AG04449 (cell line): Measurements from ENCODE around the gene IL1RAPL1.

Experiments used
- CTCF ChIA-PET: fragments of 350-600 bp; formaldehyde crosslinking; extraction: SDS; loops from one replicate; lab custom pipeline; 2021; ENCODE audit warnings: antibody characterized with exemption; lab: Yijun Ruan, JAX
- POLR2A ChIA-PET: fragments of 400-600, 350-600 bp; formaldehyde crosslinking; extraction: SDS; loops from one replicate; lab custom pipeline; 2020; ENCODE audit warnings: antibody characterized with exemption, inconsistent platforms; lab: Yijun Ruan, JAX
- DNase-seq: peaks from one replicate; pipeline ENCODE4 v3.0.0-alpha.2; 2010; ENCODE audit warnings: low read depth, low spot score
- H3K4me3 ChIP-seq: 2 replicates; pipeline ENCODE4 v1.5.1; 2011; ENCODE audit warnings: low read depth, mild to moderate bottlenecking, control low read depth, low read length
- TF ChIP-seq, protein P1 (sequence below): IDR thresholded peaks from one replicate; pipeline ENCODE4 v1.5.1; 2011; ENCODE audit warnings: mild to moderate bottlenecking, moderate library complexity, low read length, control low read depth, inconsistent platforms; ENCODE audit not compliant: insufficient read depth; ENCODE audit errors: missing control alignments

The IL1RAPL1 gene

DNA sequence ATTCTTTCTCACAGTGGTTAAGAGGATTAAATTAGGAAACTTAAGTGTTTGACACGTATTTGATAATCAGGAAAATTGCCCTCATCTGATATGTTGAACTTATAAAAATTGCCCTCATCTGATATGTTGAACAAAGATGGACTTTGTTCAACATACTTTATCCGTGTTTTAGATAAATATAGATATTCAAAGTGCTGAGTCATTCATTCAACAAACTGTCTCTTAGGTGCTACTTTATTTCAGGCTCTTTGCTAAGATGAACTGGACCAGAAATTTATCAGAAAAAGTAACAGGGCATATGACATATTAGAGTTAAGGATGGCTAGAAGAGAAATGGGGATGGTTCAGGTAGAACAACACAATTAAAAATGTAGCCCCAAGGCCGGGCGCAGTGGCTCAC lies 81.7 kb downstream of the IL1RAPL1 start:
- H3K4me3 ChIP-seq: no peak overlapping the region
- ChIA-PET CTCF (no interaction called here), POLR2A (no interaction called here)
- TF ChIP-seq, protein P1, sequence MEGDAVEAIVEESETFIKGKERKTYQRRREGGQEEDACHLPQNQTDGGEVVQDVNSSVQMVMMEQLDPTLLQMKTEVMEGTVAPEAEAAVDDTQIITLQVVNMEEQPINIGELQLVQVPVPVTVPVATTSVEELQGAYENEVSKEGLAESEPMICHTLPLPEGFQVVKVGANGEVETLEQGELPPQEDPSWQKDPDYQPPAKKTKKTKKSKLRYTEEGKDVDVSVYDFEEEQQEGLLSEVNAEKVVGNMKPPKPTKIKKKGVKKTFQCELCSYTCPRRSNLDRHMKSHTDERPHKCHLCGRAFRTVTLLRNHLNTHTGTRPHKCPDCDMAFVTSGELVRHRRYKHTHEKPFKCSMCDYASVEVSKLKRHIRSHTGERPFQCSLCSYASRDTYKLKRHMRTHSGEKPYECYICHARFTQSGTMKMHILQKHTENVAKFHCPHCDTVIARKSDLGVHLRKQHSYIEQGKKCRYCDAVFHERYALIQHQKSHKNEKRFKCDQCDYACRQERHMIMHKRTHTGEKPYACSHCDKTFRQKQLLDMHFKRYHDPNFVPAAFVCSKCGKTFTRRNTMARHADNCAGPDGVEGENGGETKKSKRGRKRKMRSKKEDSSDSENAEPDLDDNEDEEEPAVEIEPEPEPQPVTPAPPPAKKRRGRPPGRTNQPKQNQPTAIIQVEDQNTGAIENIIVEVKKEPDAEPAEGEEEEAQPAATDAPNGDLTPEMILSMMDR: no peak
- DNase-seq: no peak

GRCh38 chrX:28670074-28670473 lies 82.8 kb downstream of the IL1RAPL1 start:
- CTCF ChIA-PET: no interaction called here
- TF ChIP-seq, protein P1: no peak
- POLR2A ChIA-PET: no interaction called here
- no peak overlapping the region for H3K4me3 ChIP-seq
- DNase-seq: no peak

DNA sequence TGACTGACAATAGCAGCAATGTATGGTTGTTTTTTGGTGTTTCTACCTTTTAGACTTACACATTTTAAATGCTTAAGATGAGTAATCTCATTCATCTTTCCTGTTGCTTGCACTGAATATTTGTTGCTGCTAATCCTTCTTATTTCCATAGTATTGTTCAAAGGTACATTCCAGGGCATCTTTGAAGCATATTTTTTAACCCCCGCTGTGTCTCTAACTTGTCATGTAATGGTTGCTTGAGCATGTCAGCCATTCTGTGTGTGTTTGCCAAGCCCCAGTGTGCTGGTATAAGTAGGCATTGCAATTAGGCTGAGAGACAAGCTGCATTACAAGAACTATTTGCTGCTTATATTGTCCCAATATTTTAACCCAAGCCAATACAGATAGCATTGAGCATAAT lies 87.9 kb downstream of the IL1RAPL1 start:
- TF ChIP-seq, protein P1: no peak
- H3K4me3 ChIP-seq: no peak overlapping the region
- CTCF ChIA-PET: no interaction called here
- POLR2A ChIA-PET: no interaction called here
- DNase-seq: no peak

- H3K4me3 ChIP-seq: no peak overlapping the region
- TF ChIP-seq, protein P1: no peak
- POLR2A ChIA-PET: no interaction called here
- CTCF ChIA-PET: no interaction called here
- DNase-seq: no peak
These were observed 105.9 kb downstream of the IL1RAPL1 start for GRCh38 chrX:28693101-28693500.

GRCh38 chrX:28697732-28698131 lies 110.5 kb downstream of the IL1RAPL1 start:
- ChIA-PET POLR2A (no interaction called here), CTCF (no interaction called here)
- no peak overlapping the region for H3K4me3 ChIP-seq
- DNase-seq: no peak
- TF ChIP-seq, protein P1: no peak

- TF ChIP-seq, protein P1: no peak
- DNase-seq: no peak
- H3K4me3 ChIP-seq: no peak overlapping the region
- ChIA-PET CTCF (no interaction called here), POLR2A (no interaction called here)
These were observed 114.0 kb downstream of the IL1RAPL1 start for GRCh38 chrX:28701222-28701621.
